ENCODE data around the gene CCDC88A.

GRCh38 chr2:55418072-55418471 lies 1.6 kb downstream of the CCDC88A start:
- no peak for TF ChIP-seq CTCF (conservative IDR thresholded peaks at IDR 0.05; ENCODE audit: low read depth in 2 of 2)
- no peak for TF ChIP-seq REST (IDR thresholded peaks at IDR 0.05; ENCODE audit: unreplicated experiment)
- no peak for TF ChIP-seq POLR2AphosphoS5 (IDR thresholded peaks at IDR 0.05; ENCODE audit: low read depth)
- TF ChIP-seq EZH2phosphoT487 (IDR thresholded peaks at IDR 0.05; ENCODE audit: unreplicated experiment) = no peak
- TF ChIP-seq EZH2 (IDR thresholded peaks at IDR 0.05; ENCODE audit: low read depth, unreplicated experiment) = no peak
